ENCODE results near the gene RIN3. TPM values are rescaled to one million over a fixed set of nuclear protein-coding genes. Genes with fewer than 3 reads are reported as not detected.

Gene RIN3
- total RNA-seq, 1 experiment from 2014 or later = 14.8 TPM

- no TSS peak for BruUV-seq (replicated peaks)
Observed at GRCh38 chr14:92613008-92613658, 99.6 kb downstream of the RIN3 start.

DNA sequence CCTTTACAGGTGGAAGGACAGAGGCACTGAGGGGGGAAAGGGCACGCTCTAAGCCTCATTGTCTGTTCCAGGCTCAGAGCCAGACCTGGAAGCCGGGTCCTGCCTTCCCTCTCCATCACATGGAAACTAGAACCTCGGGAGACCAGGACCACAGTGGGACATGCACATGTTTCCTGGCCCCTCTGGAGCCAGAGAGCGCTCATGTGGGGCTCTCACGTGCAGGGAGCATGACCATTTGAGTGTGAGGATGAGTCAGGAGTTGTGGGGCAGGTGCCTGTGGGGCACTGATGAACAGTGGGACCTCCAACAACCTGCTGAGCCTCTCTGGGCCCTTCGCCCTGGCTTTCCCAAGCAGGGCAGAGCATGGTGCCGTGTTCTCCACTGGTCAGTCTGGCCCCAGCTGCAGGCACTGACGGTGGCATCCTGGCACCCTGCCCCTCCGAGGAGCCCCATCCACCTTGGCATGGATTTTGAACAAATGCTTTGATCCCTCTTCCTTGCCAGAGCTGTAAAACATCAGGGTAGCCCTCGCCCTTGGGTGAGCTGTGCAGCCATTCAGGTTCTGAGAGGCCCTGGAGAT is 100.2 kb downstream of the RIN3 start:
- no peaks in the 10 kb centered on the region for H3K36me3 ChIP-seq (ENCODE audit: low read depth)
- POLR2A ChIA-PET (ENCODE audit: unreplicated experiment) = no interaction called here

More at GRCh38 chr14:92613008-92613658, 99.6 kb downstream of the RIN3 start:
- Histone ChIP-seq H4K20me1 (ENCODE audit: insufficient read depth) (no peaks in the 10 kb centered on the region), H3K27ac (no peak overlapping the region), H3K4me2 (no peak overlapping the region), H3K9me3 (ENCODE audit: insufficient read depth, low read depth) (no peaks in the 10 kb centered on the region), H3F3A (ENCODE audit: insufficient read depth, low read depth) (peaks cover 29% of the 10 kb centered on the region), H3K9me2 (ENCODE audit: insufficient read depth) (no peaks in the 10 kb centered on the region), H2AFZ (no peak overlapping the region), H3K4me3 (no peak overlapping the region), H3K27me3 (ENCODE audit: insufficient read depth, low read depth) (no peaks in the 10 kb centered on the region), H3K4me1 (replicated peaks; ENCODE audit: insufficient read depth) (peaks cover 45% of the 10 kb centered on the region), H3K36me3 (ENCODE audit: low read depth) (no peaks in the 10 kb centered on the region), H3K79me2 (ENCODE audit: low read depth) (peaks cover 36% of the 10 kb centered on the region)
- no peak for DNase-seq
- intact Hi-C loops (cut with micrococcal nuclease; ENCODE audit: unreplicated experiment) = no loop called here
- POLR2A ChIA-PET (ENCODE audit: unreplicated experiment) = no interaction called here
- TF ChIP-seq CTCF (conservative IDR thresholded peaks at IDR 0.05) = peak; percentile 87
- no peak for TF ChIP-seq EZH2 (IDR thresholded peaks at IDR 0.05; ENCODE audit: low read depth)
- CTCF ChIA-PET = no interaction called here

GRCh38 chr14:92615451-92615850 is 101.9 kb downstream of the RIN3 start:
- Histone ChIP-seq H3K36me3 (ENCODE audit: low read depth) (0 out of 2 replicates have a peak, but pooled peaks cover 4% of the 10 kb centered on the region), H3K4me3 (no peak overlapping the region), H3K79me2 (ENCODE audit: low read depth) (peaks cover 26% of the 10 kb centered on the region; the same call in 1 of the 2 replicates), H3K27ac (peak overlapping the region; percentile 61), H3K9me3 (ENCODE audit: insufficient read depth, low read depth) (no peaks in the 10 kb centered on the region), H3K4me1 (replicated peaks; ENCODE audit: insufficient read depth) (peaks cover 24% of the 10 kb centered on the region), H3F3A (ENCODE audit: insufficient read depth, low read depth) (peaks cover 5% of the 10 kb centered on the region; the same call in 1 of the 2 replicates), H3K9me2 (ENCODE audit: insufficient read depth) (no peaks in the 10 kb centered on the region), H4K20me1 (ENCODE audit: insufficient read depth) (no peaks in the 10 kb centered on the region), H2AFZ (no peak overlapping the region), H3K4me2 (0 out of 2 replicates have a peak overlapping the region, but pooled peaks have one; percentile 22), H3K27me3 (ENCODE audit: insufficient read depth, low read depth) (no peaks in the 10 kb centered on the region)
- ChIA-PET POLR2A (ENCODE audit: unreplicated experiment) (no interaction called here), CTCF (no interaction called here)
- intact Hi-C loops (cut with micrococcal nuclease; ENCODE audit: unreplicated experiment) = no loop called here
- BruUV-seq (replicated peaks) = no TSS peak
- TF ChIP-seq EZH2 (IDR thresholded peaks at IDR 0.05; ENCODE audit: low read depth) = no peak
- no peak for TF ChIP-seq CTCF (conservative IDR thresholded peaks at IDR 0.05)
- DNase-seq = peak in 1 of 2 experiments; percentile 44

More for the DNA sequence above, 100.2 kb downstream of the RIN3 start:
- H3K4me2 ChIP-seq = no peak overlapping the region
- CTCF ChIA-PET = interaction anchor here (0.8 kb wide), 1 partner anchor 136 kb away, joined by 3 read pairs; no protein-coding TSS in a partner anchor
- peaks cover 39% of the 10 kb centered on the region for H3K4me1 ChIP-seq (replicated peaks; ENCODE audit: insufficient read depth)
- H3K9me2 ChIP-seq (ENCODE audit: insufficient read depth) = no peaks in the 10 kb centered on the region
- no peaks in the 10 kb centered on the region for H4K20me1 ChIP-seq (ENCODE audit: insufficient read depth)
- BruUV-seq (replicated peaks) = no TSS peak
- no peak overlapping the region for H3K27ac ChIP-seq
- peaks cover 36% of the 10 kb centered on the region for H3K79me2 ChIP-seq (ENCODE audit: low read depth)
- no peaks in the 10 kb centered on the region for H3K9me3 ChIP-seq (ENCODE audit: insufficient read depth, low read depth)
- no peak for DNase-seq
- H3F3A ChIP-seq (ENCODE audit: insufficient read depth, low read depth) = peaks cover 22% of the 10 kb centered on the region
- TF ChIP-seq EZH2 (IDR thresholded peaks at IDR 0.05; ENCODE audit: low read depth) = no peak
- no peak for TF ChIP-seq CTCF (conservative IDR thresholded peaks at IDR 0.05)
- no peak overlapping the region for H3K4me3 ChIP-seq
- H3K27me3 ChIP-seq (ENCODE audit: insufficient read depth, low read depth) = no peaks in the 10 kb centered on the region
- H2AFZ ChIP-seq = no peak overlapping the region
- intact Hi-C loops (cut with micrococcal nuclease; ENCODE audit: unreplicated experiment) = no loop called here
